HCT116 (cell line): Measurements from ENCODE around the gene ALG8. TPM values are rescaled to one million over a fixed set of nuclear protein-coding genes. Genes with fewer than 3 reads are reported as not detected.

Experiments used
- ATAC-seq: fragments of 200-7000 bp; cut with Tn5 transposase; 2 replicates; pipeline ENCODE4 v1.9.1; 2020; ENCODE audit warnings: mild to moderate bottlenecking, moderate library complexity
- BruUV-seq: library from RNA; stranded (reverse); fragments of 400-500 nt; replicated peaks from 2 replicates; lab custom pipeline; 2021; lab: Mats Ljungman, UMichigan
- CTCF ChIA-PET: fragments of 300-600 bp; sonication (Branson Sonifier 250); formaldehyde crosslinking; loops from one replicate; lab custom pipeline; 2021; ENCODE audit warnings: antibody characterized with exemption; lab: Charles Lee
- POLR2A ChIA-PET: fragments of 300-600, 350-600 bp; sonication (Branson Sonifier 250); formaldehyde crosslinking; loops from one replicate; lab custom pipeline; 2021; ENCODE audit warnings: antibody characterized with exemption; lab: Charles Lee
- RAD21 ChIA-PET, 2 experiments: fragments of 300-600 bp; sonication (Branson Sonifier 250); formaldehyde crosslinking; loops; one replicate each; lab custom pipeline; 2023; ENCODE audit warnings: low total read pairs in 2 of 2; ENCODE audit not compliant: uncharacterized antibody in 2 of 2, unreplicated experiment in 2 of 2, low non-redundant PET in 1 of 2; lab: Charles Lee
- DNase-seq: peaks from one replicate; pipeline ENCODE4 v3.0.0-alpha.2; 2010; ENCODE audit warnings: low read depth, low spot score
- H2AFZ ChIP-seq: fragments of 200-600 bp; shearing (Covaris generic), sonication (generic); 2 replicates; pipeline ENCODE4 v1.6.1; 2017; ENCODE audit warnings: low read depth, mixed run types, mixed read lengths, antibody characterized with exemption, low read length; ENCODE audit not compliant: poor library complexity, severe bottlenecking
- H3K27ac ChIP-seq: 2 replicates; pipeline ENCODE4 v1.5.1; 2012; ENCODE audit warnings: low read depth, low read length
- H3K27me3 ChIP-seq: fragments of 200-600 bp; sonication (generic); 2 replicates; pipeline ENCODE4 v1.6.1; 2016; ENCODE audit warnings: mixed run types, low read length, mixed read lengths; ENCODE audit not compliant: insufficient read depth
- H3K36me3 ChIP-seq, 2 experiments: fragments of 200-500 bp in 1 of 2; fragments of 200-600 bp in 1 of 2; sonication (Bioruptor generic) in 1 of 2; sonication (generic) in 1 of 2; 2 replicates each; pipeline versions ENCODE4 v1.5.1 to v1.6.1; 2014 to 2016; ENCODE audit warnings: low read length in 2 of 2, inconsistent platforms in 1 of 2, mixed read lengths in 1 of 2, mixed run types in 1 of 2; ENCODE audit not compliant: insufficient read depth in 2 of 2, control insufficient read depth in 1 of 2
- H3K4me1 ChIP-seq, 2 experiments: fragments of 200-600 bp in 1 of 2; sonication (generic) in 1 of 2; 2 replicates each; pipeline versions ENCODE4 v1.5.1 to v1.6.1; 2012 to 2017; ENCODE audit warnings: low read length in 2 of 2, inconsistent platforms in 1 of 2, mild to moderate bottlenecking in 1 of 2, mixed read lengths in 1 of 2, mixed run types in 1 of 2, moderate library complexity in 1 of 2; ENCODE audit not compliant: insufficient read depth in 2 of 2, control insufficient read depth in 1 of 2
- H3K4me2 ChIP-seq: fragments of 200-600 bp; sonication (generic); 2 replicates; pipeline ENCODE4 v1.6.1; 2017; ENCODE audit warnings: mixed run types, low read length, mixed read lengths
- H3K4me3 ChIP-seq, 2 experiments: fragments of 200-600 bp in 1 of 2; sonication (generic) in 1 of 2; replicated peaks in 1 of 2; 2 replicates each; pipeline ENCODE4 v1.5.1; 2011 to 2016; ENCODE audit warnings: low read length in 2 of 2, control low read depth in 1 of 2, low read depth in 1 of 2, mild to moderate bottlenecking in 1 of 2, mixed read lengths in 1 of 2, mixed run types in 1 of 2
- H3K79me2 ChIP-seq: fragments of 200-600 bp; sonication (generic); 2 replicates; pipeline ENCODE4 v1.6.1; 2017; ENCODE audit warnings: mild to moderate bottlenecking, mixed run types, low read length, moderate library complexity, mixed read lengths; ENCODE audit not compliant: insufficient read depth
- H3K9ac ChIP-seq: fragments of 200-600 bp; sonication (generic); 2 replicates; pipeline ENCODE4 v1.6.1; 2016; ENCODE audit warnings: low read length, mixed read lengths
- H3K9me2 ChIP-seq: fragments of 200-600 bp; sonication (generic), shearing (Covaris generic); 2 replicates; pipeline ENCODE4 v1.6.1; 2017; ENCODE audit warnings: mixed run types, mild to moderate bottlenecking, moderate library complexity; ENCODE audit not compliant: insufficient read depth
- H3K9me3 ChIP-seq, 2 experiments: fragments of 200-500 bp in 1 of 2; fragments of 200-600 bp in 1 of 2; sonication (Bioruptor generic) in 1 of 2; sonication (generic) in 1 of 2; 2 replicates each; pipeline ENCODE4 v1.6.1; 2014 to 2017; ENCODE audit warnings: low read length in 2 of 2, mixed read lengths in 2 of 2, inconsistent platforms in 1 of 2, low read depth in 1 of 2, mild to moderate bottlenecking in 1 of 2, mixed run types in 1 of 2, moderate library complexity in 1 of 2; ENCODE audit not compliant: control insufficient read depth in 1 of 2, insufficient read depth in 1 of 2
- H4K20me1 ChIP-seq: fragments of 200-600 bp; sonication (generic), shearing (Covaris generic); 2 replicates; pipeline ENCODE4 v1.6.1; 2017; ENCODE audit warnings: mixed run types, mild to moderate bottlenecking, moderate library complexity; ENCODE audit not compliant: insufficient read depth
- CBX3 ChIP-seq: IDR thresholded peaks from 2 replicates; pipeline ENCODE4 v1.6.1; 2012; ENCODE audit warnings: low read depth
- CEBPB ChIP-seq: IDR thresholded peaks from 2 replicates; pipeline ENCODE4 v1.6.1; 2012; ENCODE audit warnings: low read depth
- CTCF ChIP-seq, 3 experiments: fragments of 200-600 bp in 1 of 3; sonication (generic) in 1 of 3; IDR thresholded peaks in 2 of 3; conservative IDR thresholded peaks in 1 of 3; 2 replicates each; pipeline ENCODE4 v1.5.1; 2012 to 2017; ENCODE audit warnings: low read depth in 2 of 3, low read length in 2 of 3, antibody characterized with exemption in 1 of 3, borderline replicate concordance in 1 of 3, control low read depth in 1 of 3, mild to moderate bottlenecking in 1 of 3, mixed read lengths in 1 of 3, mixed run types in 1 of 3, moderate library complexity in 1 of 3; ENCODE audit not compliant: insufficient read depth in 1 of 3
- ELF1 ChIP-seq: IDR thresholded peaks from 2 replicates; pipeline ENCODE4 v1.6.1; 2012; ENCODE audit warnings: low read depth, borderline replicate concordance
- EZH2 ChIP-seq: fragments of 200-600 bp; sonication (generic); IDR thresholded peaks from 2 replicates; pipeline ENCODE4 v1.6.1; 2017; ENCODE audit warnings: antibody characterized with exemption, mixed run types
- EZH2phosphoT487 ChIP-seq: fragments of 200-600 bp; IDR thresholded peaks from 2 replicates; pipeline ENCODE4 v1.6.1; 2018; ENCODE audit warnings: antibody characterized with exemption, borderline replicate concordance
- JUND ChIP-seq: IDR thresholded peaks from 2 replicates; pipeline ENCODE4 v1.6.1; 2012
- POLR2A ChIP-seq: IDR thresholded peaks from 2 replicates; pipeline ENCODE4 v1.7.0; 2011; ENCODE audit warnings: borderline replicate concordance; ENCODE audit not compliant: insufficient read depth, insufficient read length; ENCODE audit errors: extremely low read depth
- POLR2AphosphoS5 ChIP-seq: IDR thresholded peaks from 2 replicates; pipeline ENCODE4 v1.6.1; 2011; ENCODE audit warnings: mild to moderate bottlenecking, low read depth, low read length, moderate library complexity
- RAD21 ChIP-seq: IDR thresholded peaks from 2 replicates; pipeline ENCODE4 v1.6.1; 2012; ENCODE audit warnings: low read depth, mild to moderate bottlenecking
- SIN3A ChIP-seq: IDR thresholded peaks from 2 replicates; pipeline ENCODE4 v1.6.1; 2012; ENCODE audit warnings: low read depth
- SP1 ChIP-seq: IDR thresholded peaks from 2 replicates; pipeline ENCODE4 v1.6.1; 2012; ENCODE audit warnings: low read depth
- SRF ChIP-seq: IDR thresholded peaks from 2 replicates; pipeline ENCODE4 v1.6.1; 2012; ENCODE audit warnings: low read depth
- TCF7L2 ChIP-seq: IDR thresholded peaks from 2 replicates; pipeline ENCODE4 v1.7.0; 2011; ENCODE audit warnings: borderline replicate concordance, inconsistent platforms; ENCODE audit not compliant: insufficient read depth, insufficient read length; ENCODE audit errors: extremely low read depth
- YY1 ChIP-seq: IDR thresholded peaks from 2 replicates; pipeline ENCODE4 v1.6.1; 2011; ENCODE audit warnings: low read length, low read depth, moderate library complexity, mild to moderate bottlenecking; ENCODE audit not compliant: insufficient replicate concordance; ENCODE audit errors: extremely low read depth
- ZBTB33 ChIP-seq: IDR thresholded peaks from 2 replicates; pipeline ENCODE4 v1.6.1; 2011; ENCODE audit warnings: mild to moderate bottlenecking, low read length, moderate library complexity; ENCODE audit not compliant: insufficient replicate concordance; ENCODE audit errors: extremely low read depth
- ZFX ChIP-seq: fragments of 450-650 bp; IDR thresholded peaks from 2 replicates; pipeline ENCODE4 v1.6.1; 2017
- ZNF274 ChIP-seq: fragments of 200-500 bp; sonication (Bioruptor generic); IDR thresholded peaks from 2 replicates; pipeline ENCODE4 v1.6.1; 2014; ENCODE audit warnings: mild to moderate bottlenecking, low read depth, low read length, inconsistent platforms
- intact Hi-C: fragments of 100-400 bp; cut with micrococcal nuclease; formaldehyde crosslinking; loops from 2 replicates; pipeline ENCODE4 v1.10.0; 2022
- total RNA-seq: library from RNA; stranded (reverse); gene quantifications from one replicate; pipeline ENCODE4 v1.2.1, GENCODE V29; 2021; ENCODE audit not compliant: unreplicated experiment
- TF ChIP-seq, protein P1 (sequence below): IDR thresholded peaks from 2 replicates; pipeline ENCODE4 v1.6.1; 2012; ENCODE audit warnings: low read depth
- TF ChIP-seq, protein P2 (sequence below): IDR thresholded peaks from 2 replicates; pipeline ENCODE4 v1.6.1; 2012

The ALG8 gene
- total RNA-seq, 1 experiment from 2014 or later = 50.1 TPM

GRCh38 chr11:78074756-78075155 is 64.7 kb downstream of the ALG8 start:
- H3K9me3 ChIP-seq = no peaks in the 10 kb centered on the region
- H4K20me1 ChIP-seq = no peaks in the 10 kb centered on the region
- H3K27ac ChIP-seq = no peak overlapping the region
- no peaks in the 10 kb centered on the region for H3K27me3 ChIP-seq
- peaks cover 0 to 11% of the 10 kb centered on the region in 2 experiments; a peak in 3 of 4 replicates for H3K4me1 ChIP-seq
- intact Hi-C loops = no loop called here
- no peak overlapping the region for H3K9ac ChIP-seq
- POLR2A ChIA-PET = no interaction called here
- no TSS peak for BruUV-seq
- RAD21 ChIA-PET = no interaction called here
- no peak overlapping the region for H3K4me3 ChIP-seq
- no peak for DNase-seq
- CTCF ChIA-PET = no interaction called here
- no peak overlapping the region for H3K4me2 ChIP-seq
- H2AFZ ChIP-seq = no peak overlapping the region
- peaks cover 90% of the 10 kb centered on the region for H3K79me2 ChIP-seq
- ATAC-seq = no peak
- TF ChIP-seq RAD21 (no peak), ZNF274 (no peak), EZH2 (no peak), POLR2A (no peak), ZFX (no peak), POLR2AphosphoS5 (no peak), ZBTB33 (no peak), SP1 (no peak), JUND (no peak), CTCF (IDR thresholded peaks at IDR 0.05 in 2 of 3, conservative IDR thresholded peaks at IDR 0.05 in 1 of 3; ENCODE audit: borderline replicate concordance in 1 of 3, insufficient read depth in 1 of 3, low read depth in 2 of 3, low read length in 2 of 3) (no peak), ELF1 (no peak), EZH2phosphoT487 (no peak), CBX3 (no peak), CEBPB (no peak), TCF7L2 (no peak), SIN3A (no peak), SRF (no peak), YY1 (no peak)
- TF ChIP-seq, protein P1, sequence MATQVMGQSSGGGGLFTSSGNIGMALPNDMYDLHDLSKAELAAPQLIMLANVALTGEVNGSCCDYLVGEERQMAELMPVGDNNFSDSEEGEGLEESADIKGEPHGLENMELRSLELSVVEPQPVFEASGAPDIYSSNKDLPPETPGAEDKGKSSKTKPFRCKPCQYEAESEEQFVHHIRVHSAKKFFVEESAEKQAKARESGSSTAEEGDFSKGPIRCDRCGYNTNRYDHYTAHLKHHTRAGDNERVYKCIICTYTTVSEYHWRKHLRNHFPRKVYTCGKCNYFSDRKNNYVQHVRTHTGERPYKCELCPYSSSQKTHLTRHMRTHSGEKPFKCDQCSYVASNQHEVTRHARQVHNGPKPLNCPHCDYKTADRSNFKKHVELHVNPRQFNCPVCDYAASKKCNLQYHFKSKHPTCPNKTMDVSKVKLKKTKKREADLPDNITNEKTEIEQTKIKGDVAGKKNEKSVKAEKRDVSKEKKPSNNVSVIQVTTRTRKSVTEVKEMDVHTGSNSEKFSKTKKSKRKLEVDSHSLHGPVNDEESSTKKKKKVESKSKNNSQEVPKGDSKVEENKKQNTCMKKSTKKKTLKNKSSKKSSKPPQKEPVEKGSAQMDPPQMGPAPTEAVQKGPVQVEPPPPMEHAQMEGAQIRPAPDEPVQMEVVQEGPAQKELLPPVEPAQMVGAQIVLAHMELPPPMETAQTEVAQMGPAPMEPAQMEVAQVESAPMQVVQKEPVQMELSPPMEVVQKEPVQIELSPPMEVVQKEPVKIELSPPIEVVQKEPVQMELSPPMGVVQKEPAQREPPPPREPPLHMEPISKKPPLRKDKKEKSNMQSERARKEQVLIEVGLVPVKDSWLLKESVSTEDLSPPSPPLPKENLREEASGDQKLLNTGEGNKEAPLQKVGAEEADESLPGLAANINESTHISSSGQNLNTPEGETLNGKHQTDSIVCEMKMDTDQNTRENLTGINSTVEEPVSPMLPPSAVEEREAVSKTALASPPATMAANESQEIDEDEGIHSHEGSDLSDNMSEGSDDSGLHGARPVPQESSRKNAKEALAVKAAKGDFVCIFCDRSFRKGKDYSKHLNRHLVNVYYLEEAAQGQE = no peak
- TF ChIP-seq, protein P2, sequence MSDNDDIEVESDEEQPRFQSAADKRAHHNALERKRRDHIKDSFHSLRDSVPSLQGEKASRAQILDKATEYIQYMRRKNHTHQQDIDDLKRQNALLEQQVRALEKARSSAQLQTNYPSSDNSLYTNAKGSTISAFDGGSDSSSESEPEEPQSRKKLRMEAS = no peak
- H3K36me3 ChIP-seq = peaks cover 12 to 15% of the 10 kb centered on the region in 2 experiments; a peak in 3 of 4 replicates
- no peaks in the 10 kb centered on the region for H3K9me2 ChIP-seq
